Activated effector memory CD4-positive, alpha-beta T cell treated with anti-CD3 and anti-CD28 coated beads, Interleukin-2, amount 50 U/mL, for 16 hours (primary cell): ENCODE measurements around the gene RGMA.

ENCODE experiments used
- DNase-seq: peaks from one replicate; pipeline ENCODE4 v3.0.0-alpha.2; 2020

The RGMA gene

DNA sequence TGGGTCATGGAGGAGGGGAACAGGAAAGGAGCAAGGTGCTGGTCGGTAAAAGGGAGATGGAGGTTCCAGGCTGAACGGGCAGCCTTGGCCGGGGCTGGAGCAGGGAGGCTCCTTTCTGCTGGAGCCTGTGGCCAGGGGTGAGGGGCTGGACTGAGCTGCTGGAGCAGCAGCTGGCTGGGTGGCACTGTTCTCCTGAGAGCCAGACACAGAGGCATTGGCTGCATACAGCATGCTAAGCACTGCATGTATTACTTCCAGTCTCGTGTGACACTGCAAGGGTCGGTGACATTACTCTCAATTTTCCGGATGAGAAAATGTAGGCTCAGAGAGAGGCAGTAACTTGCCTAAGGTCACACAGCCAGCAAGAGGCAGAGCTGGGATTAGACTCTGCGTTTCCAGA, 42.3 kb downstream of the RGMA start:
- DNase-seq, result no peak

DNA sequence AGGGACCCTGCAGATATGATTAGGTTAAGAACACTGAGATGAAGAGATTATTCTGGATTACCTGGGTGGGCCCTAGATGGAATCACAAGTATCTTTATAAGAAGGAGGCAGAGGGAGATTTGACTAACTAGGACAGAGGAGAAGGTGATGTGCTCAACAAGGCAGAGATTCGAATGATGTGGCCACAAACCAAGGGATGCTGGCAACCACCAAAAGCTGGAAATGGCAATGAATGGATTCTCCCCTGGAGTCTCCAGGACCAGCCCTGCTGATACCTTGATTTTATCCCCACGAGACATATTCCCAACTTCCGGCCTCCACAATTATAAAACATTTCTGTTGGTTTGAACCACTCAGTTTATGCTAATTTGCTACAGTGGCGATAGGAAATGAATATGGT, 42.9 kb downstream of the RGMA start:
- no peak for DNase-seq

- no peak for DNase-seq
Observed at GRCh38 chr15:93045191-93045785, 43.7 kb downstream of the RGMA start.

GRCh38 chr15:93044301-93045190, 44.5 kb downstream of the RGMA start:
- no peak for DNase-seq

DNA sequence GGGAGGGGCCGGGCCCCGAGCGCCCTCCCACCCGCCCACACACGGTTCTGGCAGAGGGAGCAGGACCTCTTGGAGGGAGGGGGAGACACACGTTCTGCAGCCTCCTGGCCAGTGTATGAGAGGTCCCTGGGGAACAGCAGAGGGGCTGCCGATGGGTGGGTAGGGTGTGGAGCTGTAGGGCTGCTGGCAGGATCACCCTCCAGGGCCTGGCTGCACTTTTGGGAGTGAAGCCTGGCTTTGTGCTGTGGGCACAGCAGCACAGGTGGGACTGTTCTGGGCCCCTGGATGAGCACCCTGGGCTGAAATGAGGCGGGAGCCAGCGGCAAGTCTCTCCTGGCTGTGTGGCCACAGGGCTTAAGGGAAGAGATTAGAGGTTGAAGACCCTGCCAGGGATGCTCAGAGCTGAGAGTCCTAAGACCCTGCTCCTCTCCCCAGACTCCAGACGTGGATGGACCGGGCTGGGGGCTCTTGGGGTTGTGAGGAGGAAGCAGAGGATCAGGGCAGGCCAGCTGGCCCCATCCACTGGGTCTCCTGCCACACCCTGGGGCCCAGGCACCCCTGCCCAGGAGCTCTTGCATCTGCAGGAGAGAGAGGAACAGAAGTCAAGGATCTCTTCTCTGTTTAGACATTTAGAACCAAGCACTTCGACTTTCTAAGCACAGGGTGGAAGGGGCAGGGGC, 45.2 kb downstream of the RGMA start:
- DNase-seq, result no peak

- DNase-seq, result no peak
Observed at GRCh38 chr15:93042691-93043378, 46.2 kb downstream of the RGMA start.

DNA sequence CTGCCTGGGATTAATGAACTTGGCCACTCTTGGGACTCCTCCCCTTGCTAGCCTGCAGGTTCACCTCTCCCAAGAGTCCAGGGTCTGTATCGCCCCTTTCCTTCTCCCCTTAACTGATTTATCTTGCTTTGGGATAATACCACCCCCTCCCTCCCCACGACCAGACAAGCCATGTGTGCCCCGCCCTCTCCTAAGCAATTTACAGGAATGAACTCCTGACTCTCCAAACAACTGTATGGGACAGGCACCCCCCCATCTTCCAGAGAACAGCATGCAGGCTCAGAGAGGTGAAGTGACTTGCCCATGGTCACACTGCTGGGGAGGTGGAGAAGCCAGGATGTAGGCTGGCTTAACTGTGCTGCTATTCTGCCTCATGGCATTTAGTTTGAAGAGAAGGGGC, 46.8 kb downstream of the RGMA start:
- no peak for DNase-seq

DNA sequence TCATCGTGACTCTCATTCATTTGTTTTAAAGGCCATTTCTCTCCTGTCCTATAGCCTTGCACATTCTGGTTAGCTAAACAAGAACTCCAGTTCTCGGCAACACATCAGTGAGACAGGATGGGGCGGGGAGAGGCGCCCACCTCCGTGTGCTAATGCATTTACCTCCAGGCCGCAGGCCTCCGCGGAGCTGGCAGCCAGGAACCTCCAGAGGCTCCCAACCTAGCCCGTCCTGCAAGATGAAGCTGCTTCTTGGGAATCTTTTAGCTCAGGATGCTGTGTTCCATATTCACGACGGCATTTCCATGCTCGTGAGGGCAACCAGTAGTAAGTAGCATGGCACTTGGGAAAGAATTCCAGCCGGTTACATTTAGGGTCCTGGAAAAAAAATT, 47.9 kb downstream of the RGMA start:
- DNase-seq, result no peak

- peak; percentile 17 for DNase-seq
Observed at GRCh38 chr15:93040288-93041158, 48.5 kb downstream of the RGMA start.

DNA sequence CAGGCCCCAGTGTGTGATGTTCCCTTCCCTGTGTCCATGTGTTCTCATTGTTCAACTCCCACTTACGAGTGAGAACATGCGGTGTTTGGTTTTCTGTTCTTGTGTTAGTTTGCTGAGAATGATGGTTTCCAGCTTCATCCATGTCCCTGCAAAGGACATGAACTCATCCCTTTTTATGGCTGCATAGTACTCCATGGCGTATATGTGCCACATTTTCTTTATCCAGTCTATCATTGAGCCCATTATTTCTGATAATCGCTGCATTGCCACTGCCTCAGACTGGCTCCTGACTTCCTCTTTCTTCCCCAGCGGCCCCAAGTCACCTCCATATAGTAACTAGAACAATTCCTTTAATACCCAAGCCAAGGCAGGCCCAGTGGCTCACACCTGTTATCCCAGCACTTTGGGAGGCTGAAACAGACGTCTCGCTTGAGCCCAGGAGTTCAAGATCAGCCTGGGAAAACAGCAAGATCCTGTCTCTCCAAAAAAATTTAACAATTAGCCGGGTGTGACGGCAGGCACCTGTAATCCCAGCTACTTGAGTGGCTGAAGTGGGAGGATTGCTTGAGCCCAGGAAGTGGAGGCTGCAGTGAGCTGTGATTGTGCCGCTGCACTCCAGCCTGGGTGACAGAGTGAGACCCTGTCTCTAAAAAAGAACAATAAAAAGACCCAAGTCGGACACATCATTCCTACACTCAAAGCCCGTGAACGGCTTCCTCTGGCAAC, 49.3 kb downstream of the RGMA start:
- DNase-seq, result peak; percentile 28

DNA sequence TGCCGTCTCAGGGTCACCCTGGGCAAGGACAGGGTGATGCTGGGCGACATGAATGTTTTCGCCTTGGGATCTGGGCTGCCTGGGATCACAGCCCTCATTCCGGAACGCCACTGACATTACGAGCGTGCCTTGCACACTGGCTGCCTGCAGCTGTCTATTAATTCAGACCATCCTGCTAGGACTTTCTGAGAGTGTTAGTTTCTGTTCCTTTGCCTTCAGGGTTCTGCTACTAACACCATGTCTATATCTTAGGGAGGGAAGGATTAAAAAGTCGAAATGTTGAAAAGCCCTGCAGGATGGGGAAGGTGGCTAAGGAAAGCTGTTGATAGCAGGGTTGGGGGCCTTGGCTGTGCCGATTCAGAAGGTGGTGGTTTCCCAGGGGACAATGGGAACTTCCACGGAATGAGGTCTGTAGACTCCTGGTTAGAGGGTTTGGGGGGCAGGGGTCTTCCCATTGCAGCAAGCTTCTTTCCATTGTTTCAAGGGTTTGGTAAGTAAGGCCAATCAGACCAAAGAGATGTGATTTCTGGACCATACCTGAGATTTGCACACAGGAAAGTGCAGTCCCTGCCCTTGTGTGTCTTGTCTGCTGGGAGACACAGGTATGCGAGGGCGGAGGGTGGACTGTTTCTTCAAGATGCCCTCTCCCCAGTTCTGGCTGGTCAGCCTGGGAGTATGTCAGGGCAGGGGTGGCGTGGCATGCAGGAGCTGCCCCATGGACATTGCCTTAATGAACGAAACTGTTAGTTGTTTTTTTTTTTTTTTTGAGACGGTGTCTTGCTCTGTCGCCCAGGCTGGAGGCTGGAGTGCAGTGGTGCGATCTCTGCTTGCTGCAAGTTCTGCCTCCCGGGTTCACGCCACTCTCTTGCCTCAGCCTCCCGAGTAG, 50.9 kb downstream of the RGMA start:
- peak; percentile 50 for DNase-seq

GRCh38 chr15:93036951-93037819, 51.8 kb downstream of the RGMA start:
- peak; percentile 50 for DNase-seq

DNA sequence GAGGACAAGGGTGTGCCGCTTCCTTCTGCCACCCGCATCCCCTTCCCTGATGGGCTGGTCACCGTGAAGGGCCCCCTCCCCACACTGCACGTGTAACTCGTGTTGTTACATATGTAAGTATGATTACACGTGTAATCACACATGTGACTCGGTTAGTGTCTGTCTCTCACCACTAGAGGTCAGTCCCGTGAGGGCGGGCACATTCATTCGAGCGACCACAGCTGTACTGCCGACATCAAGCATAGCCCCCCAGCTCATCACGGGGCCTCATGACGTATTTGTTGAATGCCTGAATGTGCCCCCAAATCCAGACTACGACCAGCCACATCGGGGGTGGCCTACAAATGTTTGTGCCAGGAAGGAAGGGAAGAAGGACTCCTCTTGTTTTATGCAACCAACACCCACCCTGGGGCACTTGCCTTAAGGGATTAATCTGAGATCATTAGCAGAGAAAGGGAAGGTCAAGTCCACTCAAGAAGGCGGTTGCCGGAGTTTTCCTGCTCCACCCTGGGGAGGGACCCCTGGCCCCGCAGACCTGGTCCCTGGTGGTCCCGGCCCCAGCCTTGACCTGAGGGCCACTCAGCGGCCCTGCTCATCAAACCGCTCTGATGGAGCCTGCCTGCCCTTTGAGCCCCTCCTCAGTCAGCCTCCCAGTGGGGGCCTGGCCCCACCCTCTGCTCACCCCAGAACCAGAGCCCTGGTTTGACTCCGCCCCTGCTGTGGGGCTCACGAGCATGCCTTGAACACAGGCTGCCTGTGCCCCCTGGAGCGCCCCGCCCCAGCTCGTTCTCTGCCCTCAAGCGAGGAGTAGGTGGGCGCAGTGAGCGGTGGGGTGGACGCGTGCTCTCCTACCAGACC, 52.8 kb downstream of the RGMA start:
- peak; percentile 75 for DNase-seq

GRCh38 chr15:93035092-93035915, 53.7 kb downstream of the RGMA start:
- DNase-seq, result peak; percentile 28

GRCh38 chr15:93034512-93034911, 54.5 kb downstream of the RGMA start:
- peak; percentile 28 for DNase-seq

GRCh38 chr15:93033434-93034045, 55.5 kb downstream of the RGMA start:
- peak; percentile 53 for DNase-seq
